HEK293T (cell line): ENCODE data around the gene IL22RA1.

Source experiments
- BHLHE40 ChIP-seq: fragments of 450-650 bp; IDR thresholded peaks from 2 replicates; pipeline ENCODE4 v1.6.1; 2016; ENCODE audit warnings: mild to moderate bottlenecking, moderate library complexity, borderline replicate concordance
- FOXM1 ChIP-seq: fragments of 450-650 bp; IDR thresholded peaks from 2 replicates; pipeline ENCODE4 v1.6.1; 2017; ENCODE audit warnings: mild to moderate bottlenecking, borderline replicate concordance
- HDGF ChIP-seq: fragments of 450-650 bp; IDR thresholded peaks from 2 replicates; pipeline ENCODE4 v1.6.1; 2017; ENCODE audit warnings: antibody characterized with exemption, borderline replicate concordance
- LEF1 ChIP-seq: fragments of 450-650 bp; IDR thresholded peaks from 2 replicates; pipeline ENCODE4 v1.6.1; 2017; ENCODE audit warnings: mild to moderate bottlenecking, borderline replicate concordance
- PKNOX1 ChIP-seq: fragments of 450-650 bp; IDR thresholded peaks from 2 replicates; pipeline ENCODE4 v1.6.1; 2016
- SP1 ChIP-seq: fragments of 450-650 bp; IDR thresholded peaks from 2 replicates; pipeline ENCODE4 v1.6.1; 2017
- SUZ12 ChIP-seq: fragments of 450-650 bp; IDR thresholded peaks from 2 replicates; pipeline ENCODE4 v1.6.1; 2016; ENCODE audit warnings: mild to moderate bottlenecking
- ZNF384 ChIP-seq: fragments of 450-650 bp; IDR thresholded peaks from 2 replicates; pipeline ENCODE4 v1.6.1; 2016

- TF ChIP-seq SUZ12 (no peak), SP1 (no peak), FOXM1 (no peak), LEF1 (no peak), PKNOX1 (no peak), ZNF384 (no peak), BHLHE40 (no peak), HDGF (no peak)
These were observed 37.4 kb downstream of the IL22RA1 start for GRCh38 chr1:24105368-24106160.
